ENCODE results near the gene DLGAP1. TPM values are rescaled to one million over a fixed set of nuclear protein-coding genes. Genes with fewer than 3 reads are reported as not detected.

Gene DLGAP1
- total and polyA plus RNA-seq, 2 of the 4 experiments (the other 2 are of a cell fraction): under 0.01 to 0.09 TPM

DNA sequence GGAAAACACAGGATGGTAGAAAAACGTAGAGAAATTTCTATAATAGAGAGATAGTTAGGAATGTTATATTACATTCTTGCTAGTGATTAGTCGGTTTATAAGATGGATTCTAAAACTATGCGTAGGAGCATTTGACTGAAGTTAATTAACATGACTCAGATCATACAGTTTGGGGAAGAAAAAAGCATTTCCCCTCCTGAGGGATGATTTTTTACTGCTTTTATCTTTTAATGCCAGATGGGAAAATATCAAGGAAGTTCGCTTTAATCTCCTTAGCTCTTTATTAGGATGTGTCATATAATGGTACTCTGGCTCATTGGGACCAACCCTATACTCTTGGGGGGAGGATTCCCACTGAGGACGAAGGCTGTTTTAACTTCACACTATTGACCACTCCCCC, 503.1 kb downstream of the DLGAP1 start:
- no peaks in the 10 kb centered on the region for H3K9me3 ChIP-seq (ENCODE audit: control insufficient read depth, insufficient read depth, low read length)
- no peak overlapping the region for H2BK15ac ChIP-seq (ENCODE audit: low read depth, low read length)
- ChIA-PET POLR2A (ENCODE audit: unreplicated experiment) (no interaction called here), CTCF (no interaction called here)
- intact Hi-C loops (cut with micrococcal nuclease): no loop called here
- no TSS peak for BruUV-seq (replicated peaks)
- H3K27ac ChIP-seq (ENCODE audit: insufficient read depth, low read length): no peak overlapping the region
- no peak overlapping the region for H4K5ac ChIP-seq (ENCODE audit: low read depth, low read length)
- no peak overlapping the region for H3K9ac ChIP-seq (ENCODE audit: low read depth, low read length)
- no peak overlapping the region for H2BK120ac ChIP-seq (ENCODE audit: low read depth, low read length)
- dilution Hi-C loops (cut with HindIII; ENCODE audit: low sequenced_read_pairs, unreplicated experiment): no loop called here
- H2AK5ac ChIP-seq (ENCODE audit: low read depth, low read length): no peak overlapping the region
- no peak overlapping the region for H3K4me3 ChIP-seq (ENCODE audit: insufficient read depth, low read depth, low read length)
- H3K18ac ChIP-seq (ENCODE audit: low read depth, low read length): no peak overlapping the region
- DNase-seq: no peak
- no peak overlapping the region for H2AK9ac ChIP-seq (replicated peaks; ENCODE audit: low read depth, low read length, poor library complexity)
- H3K36me3 ChIP-seq (ENCODE audit: control insufficient read depth, insufficient read depth, low read length): no peaks in the 10 kb centered on the region
- no peak for ATAC-seq (ENCODE audit: low read depth)
- H3K4me1 ChIP-seq (ENCODE audit: control insufficient read depth, insufficient read depth, low read length): no peaks in the 10 kb centered on the region
- H3K14ac ChIP-seq (replicated peaks; ENCODE audit: low read depth, low read length): no peak overlapping the region
- no peak overlapping the region for H4K8ac ChIP-seq (ENCODE audit: low read depth in 2 of 2, low read length in 2 of 2)
- no peak overlapping the region for H2BK5ac ChIP-seq (ENCODE audit: low read depth, low read length, poor library complexity, severe bottlenecking)
- no peaks in the 10 kb centered on the region for H3K79me1 ChIP-seq (ENCODE audit: low read depth in 1 of 2, low read length in 2 of 2)
- H4K20me1 ChIP-seq (ENCODE audit: insufficient read depth, low read length): no peaks in the 10 kb centered on the region
- no peak overlapping the region for H3K56ac ChIP-seq (ENCODE audit: extremely low read depth, insufficient read depth, low read length)
- no peak overlapping the region for H2AFZ ChIP-seq (replicated peaks; ENCODE audit: low read length, poor library complexity)
- H2BK20ac ChIP-seq (ENCODE audit: low read depth, low read length): no peak overlapping the region
- in situ Hi-C loops (cut with MboI; ENCODE audit: low sequenced_read_pairs): no loop called here
- H3K23ac ChIP-seq (ENCODE audit: low read depth, low read length): no peak overlapping the region
- TF ChIP-seq RCOR1 (IDR thresholded peaks at IDR 0.05; ENCODE audit: insufficient replicate concordance, low read length) (no peak), FOS (IDR thresholded peaks at IDR 0.05; ENCODE audit: low read depth, low read length) (no peak), POLR2A (IDR thresholded peaks at IDR 0.05; ENCODE audit: low read depth, low read length) (no peak), BHLHE40 (IDR thresholded peaks at IDR 0.05; ENCODE audit: low read depth, low read length) (no peak), NFE2L2 (IDR thresholded peaks at IDR 0.05; ENCODE audit: low read depth, low read length) (no peak), MXI1 (IDR thresholded peaks at IDR 0.05; ENCODE audit: borderline replicate concordance, low read depth, low read length) (no peak), CEBPB (IDR thresholded peaks at IDR 0.05; ENCODE audit: low read depth, low read length) (no peak), CHD1 (IDR thresholded peaks at IDR 0.05; ENCODE audit: low read depth, low read length) (no peak), USF2 (IDR thresholded peaks at IDR 0.05; ENCODE audit: low read depth, low read length) (no peak), RAD21 (IDR thresholded peaks at IDR 0.05; ENCODE audit: low read length) (no peak), RFX5 (IDR thresholded peaks at IDR 0.05; ENCODE audit: low read depth, low read length) (no peak), CTCF (conservative IDR thresholded peaks at IDR 0.05; ENCODE audit: low read depth, low read length) (no peak), MAFK (IDR thresholded peaks at IDR 0.05; ENCODE audit: low read depth, low read length) (no peak), MAZ (IDR thresholded peaks at IDR 0.05; ENCODE audit: borderline replicate concordance, low read depth, low read length) (no peak), SMC3 (IDR thresholded peaks at IDR 0.05; ENCODE audit: low read depth, low read length) (no peak)
- TF ChIP-seq, protein P1, sequence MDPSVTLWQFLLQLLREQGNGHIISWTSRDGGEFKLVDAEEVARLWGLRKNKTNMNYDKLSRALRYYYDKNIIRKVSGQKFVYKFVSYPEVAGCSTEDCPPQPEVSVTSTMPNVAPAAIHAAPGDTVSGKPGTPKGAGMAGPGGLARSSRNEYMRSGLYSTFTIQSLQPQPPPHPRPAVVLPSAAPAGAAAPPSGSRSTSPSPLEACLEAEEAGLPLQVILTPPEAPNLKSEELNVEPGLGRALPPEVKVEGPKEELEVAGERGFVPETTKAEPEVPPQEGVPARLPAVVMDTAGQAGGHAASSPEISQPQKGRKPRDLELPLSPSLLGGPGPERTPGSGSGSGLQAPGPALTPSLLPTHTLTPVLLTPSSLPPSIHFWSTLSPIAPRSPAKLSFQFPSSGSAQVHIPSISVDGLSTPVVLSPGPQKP (IDR thresholded peaks at IDR 0.05; ENCODE audit: borderline replicate concordance, low read depth, low read length): no peak
- H3K27me3 ChIP-seq (ENCODE audit: control insufficient read depth, insufficient read depth, low read length): peaks cover 5% of the 10 kb centered on the region
- H3K4me2 ChIP-seq (ENCODE audit: low read depth, low read length): no peak overlapping the region
- H4K91ac ChIP-seq (ENCODE audit: insufficient read depth, low read depth, low read length): no peak overlapping the region
- H3K4ac ChIP-seq (ENCODE audit: low read depth, low read length): no peak overlapping the region
- no peaks in the 10 kb centered on the region for H3K9me1 ChIP-seq (ENCODE audit: insufficient read depth, low read length)
- 100% methylated on average over 1 of the region's 5 CpGs; no CpG with 5 or more reads in 1 of the 2 experiments for WGBS, 2 experiments (ENCODE audit: extremely low coverage in 2 of 2, insufficient read length in 1 of 2)
